HepG2 (cell line): ENCODE measurements around the gene DNAJC15. TPM values are rescaled to one million over a fixed set of nuclear protein-coding genes. Genes with fewer than 3 reads are reported as not detected.

ENCODE experiments used
- ATAC-seq: fragments of 200-7000 bp; cut with Tn5 transposase; 3 replicates; pipeline ENCODE4 v1.9.1; 2020; ENCODE audit warnings: mild to moderate bottlenecking, moderate library complexity
- BruUV-seq: library from RNA; stranded (reverse); fragments of 400-500 nt; replicated peaks from 2 replicates; lab custom pipeline; 2021; lab: Mats Ljungman, UMichigan
- CTCF ChIA-PET: fragments of 300-600 bp; formaldehyde crosslinking; extraction: SDS; loops from one replicate; lab custom pipeline; 2021; ENCODE audit warnings: low total read pairs, inconsistent platforms, low intra/inter-chr PET ratio; lab: Yijun Ruan, JAX
- POLR2A ChIA-PET: fragments of 350-600 bp; sonication (Branson Sonifier 250); formaldehyde crosslinking; loops from one replicate; lab custom pipeline; 2020; ENCODE audit warnings: antibody characterized with exemption, inconsistent platforms; lab: Yijun Ruan, JAX
- DNase-seq: peaks from one replicate; pipeline ENCODE4 v3.0.0-alpha.2; 2015; ENCODE audit warnings: low spot score
- FAIRE-seq: peaks from 3 replicates; lab custom pipeline; 2011; peaks lifted over from hg19 to GRCh38; lab: Jason Lieb, UNC
- H2AFZ ChIP-seq: one replicate; pipeline ENCODE4 v1.6.1; 2011; ENCODE audit warnings: low read length, inconsistent platforms
- H3K27ac ChIP-seq: fragments of 300-600 bp; 3 replicates; pipeline ENCODE4 v1.8.0; 2011; ENCODE audit warnings: mixed run types, mild to moderate bottlenecking, mixed read lengths, low read length, inconsistent platforms; ENCODE audit not compliant: insufficient read depth; ENCODE audit errors: extremely low read length
- H3K27me3 ChIP-seq, 2 experiments: fragments of 200-600 bp in 1 of 2; 2 replicates in 1 of 2; 3 replicates in 1 of 2; pipeline versions ENCODE4 v1.6.0 to v1.8.0; 2011; ENCODE audit warnings: low read length in 2 of 2, mild to moderate bottlenecking in 2 of 2, moderate library complexity in 2 of 2, inconsistent platforms in 1 of 2; ENCODE audit not compliant: insufficient read depth in 2 of 2, control insufficient read depth in 1 of 2
- H3K36me3 ChIP-seq, 2 experiments: fragments of 200-600 bp in 1 of 2; replicated peaks in 1 of 2; 2 replicates in 1 of 2; 3 replicates in 1 of 2; pipeline versions ENCODE4 v1.5.1 to v1.8.0; 2011; ENCODE audit warnings: low read length in 2 of 2, inconsistent platforms in 1 of 2; ENCODE audit not compliant: insufficient read depth in 2 of 2, control insufficient read depth in 1 of 2
- H3K4me1 ChIP-seq: 2 replicates; pipeline ENCODE4 v1.5.1; 2012; ENCODE audit warnings: low read length, inconsistent platforms; ENCODE audit not compliant: insufficient read depth
- H3K4me2 ChIP-seq: 2 replicates; pipeline ENCODE4 v1.6.0; 2011; ENCODE audit warnings: low read depth, low read length, inconsistent platforms
- H3K4me3 ChIP-seq, 3 experiments: fragments of 200-600 bp in 1 of 3; sonication (generic), shearing (Covaris generic) in 1 of 3; replicated peaks in 1 of 3; 2 replicates each; pipeline ENCODE4 v1.5.1; 2011 to 2016; ENCODE audit warnings: low read length in 3 of 3, inconsistent platforms in 2 of 3, low read depth in 2 of 3, mild to moderate bottlenecking in 2 of 3, control low read depth in 1 of 3, mixed read lengths in 1 of 3; ENCODE audit not compliant: insufficient read depth in 1 of 3
- H3K79me2 ChIP-seq: one replicate; pipeline ENCODE4 v1.6.1; 2011; ENCODE audit warnings: low read length, inconsistent platforms; ENCODE audit not compliant: insufficient read depth
- H3K9ac ChIP-seq: 2 replicates; pipeline ENCODE4 v1.6.0; 2011; ENCODE audit warnings: mild to moderate bottlenecking, low read depth, low read length, inconsistent platforms; ENCODE audit not compliant: insufficient read depth
- H3K9me3 ChIP-seq: 2 replicates; pipeline ENCODE4 v1.5.1; 2012; ENCODE audit warnings: mild to moderate bottlenecking, low read length
- H4K20me1 ChIP-seq: 2 replicates; pipeline ENCODE4 v1.6.0; 2011; ENCODE audit warnings: inconsistent platforms, mild to moderate bottlenecking, low read length, moderate library complexity; ENCODE audit not compliant: insufficient read depth
- MIXL1 ChIP-seq: IDR thresholded peaks from 2 replicates; pipeline ENCODE4 v1.6.1; 2016
- NFIC ChIP-seq: IDR thresholded peaks from 2 replicates; pipeline ENCODE4 v1.6.1; 2012; ENCODE audit warnings: mild to moderate bottlenecking, low read length, inconsistent platforms
- RARG ChIP-seq: sonication (generic); formaldehyde crosslinking; IDR thresholded peaks from 2 replicates; pipeline ENCODE4 v1.4.0; 2020; ENCODE audit warnings: low read depth, mild to moderate bottlenecking, missing genetic modification reagents
- SOX6 ChIP-seq, 2 experiments: fragments of 450-650 bp in 1 of 2; sonication (generic) in 1 of 2; formaldehyde crosslinking in 1 of 2; IDR thresholded peaks; 2 replicates each; pipeline versions ENCODE4 v1.4.0 to v1.6.1; 2017 to 2020; ENCODE audit warnings: antibody characterized with exemption in 1 of 2, mild to moderate bottlenecking in 1 of 2, missing genetic modification reagents in 1 of 2
- STAG1 ChIP-seq: sonication (generic); formaldehyde crosslinking; IDR thresholded peaks from 2 replicates; pipeline ENCODE4 v1.4.0; 2020; ENCODE audit warnings: missing genetic modification reagents
- ZNF264 ChIP-seq: sonication (generic); formaldehyde crosslinking; IDR thresholded peaks from 2 replicates; pipeline ENCODE4 v1.4.0; 2020; ENCODE audit warnings: missing genetic modification reagents
- WGBS: methylation state at CpG from one replicate; pipeline ENCODE4 v1.1.6; 2017; ENCODE audit warnings: low lambda C conversion rate; 5-methylcytosine and 5-hydroxymethylcytosine counted together
- in situ Hi-C: cut with HindIII; loops from 2 replicates; pipeline ENCODE4 v1.10.0; 2017; ENCODE audit warnings: low pct_unique_long_range_greater_than_20kb; ENCODE audit not compliant: extremely low pct_ligation_motif_present
- intact Hi-C: fragments of 100-400 bp; cut with micrococcal nuclease; formaldehyde crosslinking; loops from one replicate; pipeline ENCODE4 v1.10.0; 2022; ENCODE audit not compliant: unreplicated experiment
- polyA plus RNA-seq, 8 experiments: library from polyadenylated mRNA; depleted of rRNA in 3 of 8; stranded (reverse) in 7 of 8; unstranded in 1 of 8; fragments of >200 nt; fragmentation: Illumina TruSeq in 4 of 8; extraction: Trizol in 4 of 8; gene quantifications; 2 replicates each; pipeline versions ENCODE4 v1.2.1 to v1.2.3, GENCODE V29; 2011 to 2016; ENCODE audit warnings: low read depth in 4 of 8, missing spikeins in 1 of 8, mixed read lengths in 1 of 8; ENCODE audit not compliant: insufficient read depth in 1 of 8
- total RNA-seq, 5 experiments: library from RNA; depleted of rRNA; stranded (reverse); fragments of >200 nt; fragmentation: Illumina TruSeq; extraction: Trizol; gene quantifications; 2 replicates each; pipeline ENCODE4 v1.2.3, GENCODE V29; 2016; ENCODE audit warnings: low read depth in 1 of 5
- TF ChIP-seq, protein P1 (sequence below): IDR thresholded peaks from 2 replicates; pipeline ENCODE4 v1.6.1; 2016; ENCODE audit warnings: low read depth, borderline replicate concordance
- TF ChIP-seq, protein P2 (sequence below): sonication (generic); formaldehyde crosslinking; IDR thresholded peaks from 2 replicates; pipeline ENCODE4 v1.8.1; 2023; ENCODE audit warnings: mild to moderate bottlenecking, missing genetic modification reagents
- TF ChIP-seq, protein P3 (sequence below): sonication (generic); formaldehyde crosslinking; IDR thresholded peaks from 2 replicates; pipeline ENCODE4 v1.4.0; 2020; ENCODE audit warnings: mild to moderate bottlenecking, missing genetic modification reagents
- TF ChIP-seq, protein P4 (sequence below): fragments of 450-650 bp; IDR thresholded peaks from 2 replicates; pipeline ENCODE4 v1.6.1; 2017

The DNAJC15 gene
- total and polyA plus RNA-seq, 2 of the 13 experiments (the other 11 are each of a cell fraction or from before 2014, with no cell fraction given) = 23.0 to 31.9 TPM

DNA sequence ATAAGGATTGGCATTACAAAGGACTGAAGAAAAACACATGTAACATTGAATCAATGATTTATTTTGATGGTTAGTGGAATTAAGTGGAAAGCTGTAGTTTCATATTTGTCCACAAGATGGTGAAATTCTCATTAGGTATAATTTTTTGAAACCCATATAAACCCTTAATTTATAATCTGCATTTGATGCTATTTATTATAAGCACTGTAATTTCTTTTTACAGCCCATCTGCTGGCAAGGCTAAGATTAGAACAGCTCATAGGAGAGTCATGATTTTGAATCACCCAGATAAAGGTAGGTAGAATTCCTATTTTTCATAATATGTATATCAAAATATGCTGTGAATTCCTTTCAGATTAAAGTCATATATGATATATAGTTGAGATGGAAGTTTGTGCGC lies 62.2 kb downstream of the DNAJC15 start:
- 0 out of 2 replicates have a peak, but pooled peaks have one; percentile 12 for TF ChIP-seq STAG1 (CRISPR knock-in tag)
- TF ChIP-seq, protein P1, sequence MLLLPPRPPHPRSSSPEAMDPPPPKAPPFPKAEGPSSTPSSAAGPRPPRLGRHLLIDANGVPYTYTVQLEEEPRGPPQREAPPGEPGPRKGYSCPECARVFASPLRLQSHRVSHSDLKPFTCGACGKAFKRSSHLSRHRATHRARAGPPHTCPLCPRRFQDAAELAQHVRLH = no peak
- Histone ChIP-seq H3K4me2 (no peak overlapping the region), H3K79me2 (no peaks in the 10 kb centered on the region), H3K27me3 (no peaks in the 10 kb centered on the region), H3K36me3 (peaks cover 4 to 7% of the 10 kb centered on the region in 2 experiments; a peak in 3 of 5 replicates), H2AFZ (no peak overlapping the region), H3K9me3 (no peaks in the 10 kb centered on the region), H3K4me1 (no peaks in the 10 kb centered on the region), H3K9ac (no peak overlapping the region), H3K4me3 (no peak overlapping the region), H3K27ac (no peak overlapping the region), H4K20me1 (no peaks in the 10 kb centered on the region)
- CTCF ChIA-PET = interaction anchor here (0.8 to 1.1 kb wide), 2 partner anchors 115 to 719 kb away, joined by 3 read pairs; no protein-coding TSS in a partner anchor
- BruUV-seq = no TSS peak
- FAIRE-seq (peak; percentile 21), ATAC-seq (no peak), DNase-seq (no peak)
- intact Hi-C loops (no loop called here), in situ Hi-C loops (no loop called here)
- 96% methylated on average over 1 of the region's 1 CpG for WGBS
- POLR2A ChIA-PET = no interaction called here

DNA sequence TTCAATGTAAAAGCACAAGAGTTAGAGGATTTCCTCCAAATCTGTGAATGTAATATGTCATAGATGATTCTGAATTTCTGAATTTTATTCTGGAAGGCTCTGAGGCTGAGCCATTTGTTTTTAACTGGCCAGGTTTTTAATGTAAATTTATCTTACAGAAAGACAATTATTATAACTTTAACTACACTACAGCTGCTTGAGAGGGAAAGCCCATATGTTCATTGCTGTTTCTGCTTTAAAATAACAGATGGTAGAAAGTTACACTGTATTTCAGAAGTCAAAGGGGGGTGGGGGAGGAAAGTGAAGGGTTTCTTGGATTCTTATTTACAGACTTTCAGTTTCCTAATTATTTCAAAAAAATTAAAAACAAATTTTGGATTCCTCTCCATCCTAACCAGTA lies 62.8 kb downstream of the DNAJC15 start:
- H3K79me2 ChIP-seq = no peaks in the 10 kb centered on the region
- H3K9ac ChIP-seq = no peak overlapping the region
- ATAC-seq = no peak
- TF ChIP-seq, protein P2, sequence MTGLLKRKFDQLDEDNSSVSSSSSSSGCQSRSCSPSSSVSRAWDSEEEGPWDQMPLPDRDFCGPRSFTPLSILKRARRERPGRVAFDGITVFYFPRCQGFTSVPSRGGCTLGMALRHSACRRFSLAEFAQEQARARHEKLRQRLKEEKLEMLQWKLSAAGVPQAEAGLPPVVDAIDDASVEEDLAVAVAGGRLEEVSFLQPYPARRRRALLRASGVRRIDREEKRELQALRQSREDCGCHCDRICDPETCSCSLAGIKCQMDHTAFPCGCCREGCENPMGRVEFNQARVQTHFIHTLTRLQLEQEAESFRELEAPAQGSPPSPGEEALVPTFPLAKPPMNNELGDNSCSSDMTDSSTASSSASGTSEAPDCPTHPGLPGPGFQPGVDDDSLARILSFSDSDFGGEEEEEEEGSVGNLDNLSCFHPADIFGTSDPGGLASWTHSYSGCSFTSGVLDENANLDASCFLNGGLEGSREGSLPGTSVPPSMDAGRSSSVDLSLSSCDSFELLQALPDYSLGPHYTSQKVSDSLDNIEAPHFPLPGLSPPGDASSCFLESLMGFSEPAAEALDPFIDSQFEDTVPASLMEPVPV (CRISPR knock-in tag) = no peak
- no peak for TF ChIP-seq SOX6 (IDR thresholded peaks at IDR 0.05)
- TF ChIP-seq SOX6 (CRISPR knock-in tag; IDR thresholded peaks at IDR 0.05) = no peak
- TF ChIP-seq, protein P3, sequence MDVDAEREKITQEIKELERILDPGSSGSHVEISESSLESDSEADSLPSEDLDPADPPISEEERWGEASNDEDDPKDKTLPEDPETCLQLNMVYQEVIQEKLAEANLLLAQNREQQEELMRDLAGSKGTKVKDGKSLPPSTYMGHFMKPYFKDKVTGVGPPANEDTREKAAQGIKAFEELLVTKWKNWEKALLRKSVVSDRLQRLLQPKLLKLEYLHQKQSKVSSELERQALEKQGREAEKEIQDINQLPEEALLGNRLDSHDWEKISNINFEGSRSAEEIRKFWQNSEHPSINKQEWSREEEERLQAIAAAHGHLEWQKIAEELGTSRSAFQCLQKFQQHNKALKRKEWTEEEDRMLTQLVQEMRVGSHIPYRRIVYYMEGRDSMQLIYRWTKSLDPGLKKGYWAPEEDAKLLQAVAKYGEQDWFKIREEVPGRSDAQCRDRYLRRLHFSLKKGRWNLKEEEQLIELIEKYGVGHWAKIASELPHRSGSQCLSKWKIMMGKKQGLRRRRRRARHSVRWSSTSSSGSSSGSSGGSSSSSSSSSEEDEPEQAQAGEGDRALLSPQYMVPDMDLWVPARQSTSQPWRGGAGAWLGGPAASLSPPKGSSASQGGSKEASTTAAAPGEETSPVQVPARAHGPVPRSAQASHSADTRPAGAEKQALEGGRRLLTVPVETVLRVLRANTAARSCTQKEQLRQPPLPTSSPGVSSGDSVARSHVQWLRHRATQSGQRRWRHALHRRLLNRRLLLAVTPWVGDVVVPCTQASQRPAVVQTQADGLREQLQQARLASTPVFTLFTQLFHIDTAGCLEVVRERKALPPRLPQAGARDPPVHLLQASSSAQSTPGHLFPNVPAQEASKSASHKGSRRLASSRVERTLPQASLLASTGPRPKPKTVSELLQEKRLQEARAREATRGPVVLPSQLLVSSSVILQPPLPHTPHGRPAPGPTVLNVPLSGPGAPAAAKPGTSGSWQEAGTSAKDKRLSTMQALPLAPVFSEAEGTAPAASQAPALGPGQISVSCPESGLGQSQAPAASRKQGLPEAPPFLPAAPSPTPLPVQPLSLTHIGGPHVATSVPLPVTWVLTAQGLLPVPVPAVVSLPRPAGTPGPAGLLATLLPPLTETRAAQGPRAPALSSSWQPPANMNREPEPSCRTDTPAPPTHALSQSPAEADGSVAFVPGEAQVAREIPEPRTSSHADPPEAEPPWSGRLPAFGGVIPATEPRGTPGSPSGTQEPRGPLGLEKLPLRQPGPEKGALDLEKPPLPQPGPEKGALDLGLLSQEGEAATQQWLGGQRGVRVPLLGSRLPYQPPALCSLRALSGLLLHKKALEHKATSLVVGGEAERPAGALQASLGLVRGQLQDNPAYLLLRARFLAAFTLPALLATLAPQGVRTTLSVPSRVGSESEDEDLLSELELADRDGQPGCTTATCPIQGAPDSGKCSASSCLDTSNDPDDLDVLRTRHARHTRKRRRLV = no peak
- no peak for TF ChIP-seq NFIC
- TF ChIP-seq, protein P4, sequence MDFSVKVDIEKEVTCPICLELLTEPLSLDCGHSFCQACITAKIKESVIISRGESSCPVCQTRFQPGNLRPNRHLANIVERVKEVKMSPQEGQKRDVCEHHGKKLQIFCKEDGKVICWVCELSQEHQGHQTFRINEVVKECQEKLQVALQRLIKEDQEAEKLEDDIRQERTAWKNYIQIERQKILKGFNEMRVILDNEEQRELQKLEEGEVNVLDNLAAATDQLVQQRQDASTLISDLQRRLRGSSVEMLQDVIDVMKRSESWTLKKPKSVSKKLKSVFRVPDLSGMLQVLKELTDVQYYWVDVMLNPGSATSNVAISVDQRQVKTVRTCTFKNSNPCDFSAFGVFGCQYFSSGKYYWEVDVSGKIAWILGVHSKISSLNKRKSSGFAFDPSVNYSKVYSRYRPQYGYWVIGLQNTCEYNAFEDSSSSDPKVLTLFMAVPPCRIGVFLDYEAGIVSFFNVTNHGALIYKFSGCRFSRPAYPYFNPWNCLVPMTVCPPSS = no peak
- TF ChIP-seq MIXL1 (CRISPR knock-in tag) = no peak
- no peak for TF ChIP-seq ZNF264 (CRISPR knock-in tag)
- no peak for TF ChIP-seq RARG (CRISPR knock-in tag)
- no TSS peak for BruUV-seq
- no peak overlapping the region for H3K27ac ChIP-seq
- DNase-seq = no peak
- no peaks in the 10 kb centered on the region for H3K9me3 ChIP-seq
- ChIA-PET CTCF (interaction anchor here (1.1 kb wide), 1 partner anchor 116 kb away, joined by 3 read pairs; no protein-coding TSS in a partner anchor), POLR2A (no interaction called here)
- no peak for FAIRE-seq
- no peak overlapping the region for H2AFZ ChIP-seq
- no peak overlapping the region for H3K4me3 ChIP-seq
- H4K20me1 ChIP-seq = no peaks in the 10 kb centered on the region
- no peaks in the 10 kb centered on the region for H3K27me3 ChIP-seq
- in situ Hi-C loops (no loop called here), intact Hi-C loops (no loop called here)
- H3K4me1 ChIP-seq = no peaks in the 10 kb centered on the region
- no peak overlapping the region for H3K4me2 ChIP-seq
- H3K36me3 ChIP-seq = peaks cover 4% of the 10 kb centered on the region in 2 experiments; a peak in 2 of 5 replicates
